Activated naive CD4-positive, alpha-beta T cell treated with anti-CD3 and anti-CD28 coated beads, Interleukin-2, amount 50 U/mL, for 24 hours (primary cell): Measurements from ENCODE around the gene TRIM7.

Experiments
- H3K27ac Mint-ChIP-seq: one replicate; pipeline ENCODE4 v1.8.0; 2021; ENCODE audit warnings: mild to moderate bottlenecking, mixed read lengths
- H3K27me3 Mint-ChIP-seq: one replicate; pipeline ENCODE4 v1.8.0; 2021; ENCODE audit warnings: mixed read lengths
- H3K36me3 Mint-ChIP-seq: one replicate; pipeline ENCODE4 v1.8.0; 2021; ENCODE audit warnings: mixed read lengths
- H3K4me1 Mint-ChIP-seq: one replicate; pipeline ENCODE4 v1.8.0; 2021; ENCODE audit warnings: mixed read lengths
- H3K4me3 Mint-ChIP-seq: one replicate; pipeline ENCODE4 v1.8.0; 2021; ENCODE audit warnings: mild to moderate bottlenecking, mixed read lengths
- H3K9me3 Mint-ChIP-seq: one replicate; pipeline ENCODE4 v1.8.0; 2021; ENCODE audit warnings: mixed read lengths

Gene TRIM7

GRCh38 chr5:181235689-181236366, 30.8 kb upstream of the TRIM7 start:
- no peak overlapping the region for H3K4me3 Mint-ChIP-seq
- H3K9me3 Mint-ChIP-seq: no peaks in the 10 kb centered on the region
- H3K27ac Mint-ChIP-seq: peak overlapping the region; percentile 78
- peaks cover 28% of the 10 kb centered on the region for H3K36me3 Mint-ChIP-seq
- no peaks in the 10 kb centered on the region for H3K27me3 Mint-ChIP-seq
- peaks cover 25% of the 10 kb centered on the region for H3K4me1 Mint-ChIP-seq

- Mint-ChIP-seq H3K9me3 (no peaks in the 10 kb centered on the region), H3K36me3 (peaks cover 28% of the 10 kb centered on the region), H3K4me3 (no peak overlapping the region)
These were observed 30.3 kb upstream of the TRIM7 start for GRCh38 chr5:181235323-181235688.

GRCh38 chr5:181234455-181235306, 29.7 kb upstream of the TRIM7 start:
- H3K36me3 Mint-ChIP-seq: peaks cover 28% of the 10 kb centered on the region
- no peaks in the 10 kb centered on the region for H3K9me3 Mint-ChIP-seq
- H3K4me1 Mint-ChIP-seq: peaks cover 30% of the 10 kb centered on the region
- no peaks in the 10 kb centered on the region for H3K27me3 Mint-ChIP-seq
- peak overlapping the region; percentile 78 for H3K27ac Mint-ChIP-seq
- H3K4me3 Mint-ChIP-seq: no peak overlapping the region

More at GRCh38 chr5:181235323-181235688, 30.3 kb upstream of the TRIM7 start:
- H3K4me1 Mint-ChIP-seq: peaks cover 27% of the 10 kb centered on the region
- H3K27ac Mint-ChIP-seq: peak overlapping the region; percentile 78
- H3K27me3 Mint-ChIP-seq: no peaks in the 10 kb centered on the region

- H3K4me3 Mint-ChIP-seq: no peak overlapping the region
- peaks cover 23% of the 10 kb centered on the region for H3K36me3 Mint-ChIP-seq
- no peak overlapping the region for H3K27ac Mint-ChIP-seq
- no peaks in the 10 kb centered on the region for H3K9me3 Mint-ChIP-seq
- peaks cover 31% of the 10 kb centered on the region for H3K4me1 Mint-ChIP-seq
- no peaks in the 10 kb centered on the region for H3K27me3 Mint-ChIP-seq
These were observed 28.9 kb upstream of the TRIM7 start for GRCh38 chr5:181233801-181234454.

- H3K4me3 Mint-ChIP-seq: no peak overlapping the region
- H3K36me3 Mint-ChIP-seq: peaks cover 20% of the 10 kb centered on the region
- H3K27me3 Mint-ChIP-seq: no peaks in the 10 kb centered on the region
- H3K9me3 Mint-ChIP-seq: no peaks in the 10 kb centered on the region
- peaks cover 26% of the 10 kb centered on the region for H3K4me1 Mint-ChIP-seq
- peak overlapping the region; percentile 37 for H3K27ac Mint-ChIP-seq
These were observed 28.2 kb upstream of the TRIM7 start for GRCh38 chr5:181233088-181233800.

GRCh38 chr5:181232593-181232992, 27.6 kb upstream of the TRIM7 start:
- Mint-ChIP-seq H3K27ac (no peak overlapping the region), H3K9me3 (no peaks in the 10 kb centered on the region), H3K27me3 (no peaks in the 10 kb centered on the region), H3K4me1 (peaks cover 21% of the 10 kb centered on the region), H3K36me3 (peaks cover 15% of the 10 kb centered on the region), H3K4me3 (no peak overlapping the region)

GRCh38 chr5:181231432-181231831, 26.4 kb upstream of the TRIM7 start:
- no peaks in the 10 kb centered on the region for H3K27me3 Mint-ChIP-seq
- H3K27ac Mint-ChIP-seq: peak overlapping the region; percentile 84
- peaks cover 8% of the 10 kb centered on the region for H3K36me3 Mint-ChIP-seq
- H3K9me3 Mint-ChIP-seq: no peaks in the 10 kb centered on the region
- H3K4me3 Mint-ChIP-seq: no peak overlapping the region
- peaks cover 24% of the 10 kb centered on the region for H3K4me1 Mint-ChIP-seq

GRCh38 chr5:181230551-181230950, 25.6 kb upstream of the TRIM7 start:
- H3K36me3 Mint-ChIP-seq: peaks cover 8% of the 10 kb centered on the region
- peaks cover 31% of the 10 kb centered on the region for H3K4me1 Mint-ChIP-seq
- H3K4me3 Mint-ChIP-seq: no peak overlapping the region
- H3K27ac Mint-ChIP-seq: peak overlapping the region; percentile 81
- no peaks in the 10 kb centered on the region for H3K27me3 Mint-ChIP-seq
- no peaks in the 10 kb centered on the region for H3K9me3 Mint-ChIP-seq

- H3K36me3 Mint-ChIP-seq: peaks cover 4% of the 10 kb centered on the region
- H3K9me3 Mint-ChIP-seq: no peaks in the 10 kb centered on the region
- H3K27ac Mint-ChIP-seq: no peak overlapping the region
- H3K27me3 Mint-ChIP-seq: no peaks in the 10 kb centered on the region
- H3K4me1 Mint-ChIP-seq: peaks cover 36% of the 10 kb centered on the region
- H3K4me3 Mint-ChIP-seq: no peak overlapping the region
These were observed 25.0 kb upstream of the TRIM7 start for GRCh38 chr5:181229996-181230395.

- Mint-ChIP-seq H3K9me3 (no peaks in the 10 kb centered on the region), H3K36me3 (no peaks in the 10 kb centered on the region), H3K4me3 (peak overlapping the region; percentile 91), H3K4me1 (peaks cover 51% of the 10 kb centered on the region), H3K27me3 (peaks cover 2% of the 10 kb centered on the region), H3K27ac (peak overlapping the region; percentile 95)
These were observed 19.6 kb upstream of the TRIM7 start for GRCh38 chr5:181224390-181225229.

- H3K27ac Mint-ChIP-seq: peak overlapping the region; percentile 100
- H3K27me3 Mint-ChIP-seq: peaks cover 2% of the 10 kb centered on the region
- H3K36me3 Mint-ChIP-seq: no peaks in the 10 kb centered on the region
- H3K4me3 Mint-ChIP-seq: peak overlapping the region; percentile 91
- H3K9me3 Mint-ChIP-seq: no peaks in the 10 kb centered on the region
- H3K4me1 Mint-ChIP-seq: peaks cover 44% of the 10 kb centered on the region
These were observed 18.9 kb upstream of the TRIM7 start for GRCh38 chr5:181223729-181224389.

- H3K27ac Mint-ChIP-seq: peak within 1 kb of the TSS; percentile 100
- H3K9me3 Mint-ChIP-seq: no peaks in the 10 kb centered on the region
- peak within 1 kb of the TSS; percentile 91 for H3K4me3 Mint-ChIP-seq
- H3K4me1 Mint-ChIP-seq: peaks cover 46% of the 10 kb centered on the region
- H3K36me3 Mint-ChIP-seq: no peaks in the 10 kb centered on the region
- peaks cover 2% of the 10 kb centered on the region for H3K27me3 Mint-ChIP-seq
These were observed 18.2 kb upstream of the TRIM7 start, which contains the start of gene TRIM41 for GRCh38 chr5:181223058-181223728. Gene TRIM41 (plus strand): TSS chr5:181223281. CDS start chr5:181224000, 719 bp downstream.

- Mint-ChIP-seq H3K27ac (peak overlapping the region; percentile 100), H3K36me3 (no peaks in the 10 kb centered on the region), H3K4me3 (peak overlapping the region; percentile 91), H3K27me3 (peaks cover 2% of the 10 kb centered on the region), H3K4me1 (peaks cover 51% of the 10 kb centered on the region), H3K9me3 (no peaks in the 10 kb centered on the region)
These were observed 17.6 kb upstream of the TRIM7 start for GRCh38 chr5:181222630-181223057.
